Mucosa of descending colon (tissue), 3 donors: ENCODE measurements around the gene ZCCHC17. TPM values are rescaled to one million over a fixed set of nuclear protein-coding genes. Genes with fewer than 3 reads are reported as not detected.
A peak's percentile ranks its signal among the peaks of the same experiment; 100 is the strongest.

Experiments used
- ATAC-seq: fragments of 200-7000 bp; cut with Tn5 transposase; one replicate; pipeline ENCODE4 v1.9.1; 2020; ENCODE audit warnings: mild to moderate bottlenecking, moderate library complexity
- DNase-seq, 3 donors: peaks; one replicate each; pipeline ENCODE4 v3.0.0-alpha.2; 2020
- H3K36me3 ChIP-seq: fragments of 200-600 bp; one replicate; pipeline ENCODE4 v1.8.0; 2021; ENCODE audit warnings: low read depth, mild to moderate bottlenecking
- H3K4me1 ChIP-seq: fragments of 200-600 bp; one replicate; pipeline ENCODE4 v1.8.0; 2021; ENCODE audit warnings: low read depth, mild to moderate bottlenecking
- H3K4me3 ChIP-seq: fragments of 200-600 bp; one replicate; pipeline ENCODE4 v1.8.0; 2021; ENCODE audit warnings: mild to moderate bottlenecking
- H3K9me3 ChIP-seq: fragments of 200-600 bp; one replicate; pipeline ENCODE4 v1.8.0; 2021; ENCODE audit warnings: mild to moderate bottlenecking
- intact Hi-C, 2 donors: fragments of 100-400 bp; cut with DNase I in 1 of 2; cut with micrococcal nuclease in 1 of 2; formaldehyde crosslinking; loops; one replicate each; pipeline versions ENCODE4 v1.11.0 to v1.11.1; 2022; cut with DNase I, micrococcal nuclease
- total RNA-seq, 3 donors: library from RNA; stranded (reverse); fragmentation: NEBNext Ultra II Directional in 2 of 3; extraction: Animal tissue kit (Norgen Biotek cat#: 25700) in 2 of 3; gene quantifications; one replicate each; pipeline versions ENCODE4 v1.2.1 to v1.2.4, GENCODE V29; 2021 to 2023
- TF ChIP-seq, protein P1 (sequence below): fragments of 200-600 bp; IDR thresholded peaks from one replicate; pipeline ENCODE4 v1.8.0; 2022; ENCODE audit warnings: antibody characterized with exemption, mild to moderate bottlenecking
- donor health status: DM: no; HTN: no; CAD: no; lungs with moderate emphysema.
- donor health status: DM: no; HTN: no; CAD: no.
- donor health status: DM: no; HTN: yes; CAD: no.

The ZCCHC17 gene
- total RNA-seq, 3 donors from 2014 or later, result 16.0 to 20.5 (median 16.8) TPM

DNA sequence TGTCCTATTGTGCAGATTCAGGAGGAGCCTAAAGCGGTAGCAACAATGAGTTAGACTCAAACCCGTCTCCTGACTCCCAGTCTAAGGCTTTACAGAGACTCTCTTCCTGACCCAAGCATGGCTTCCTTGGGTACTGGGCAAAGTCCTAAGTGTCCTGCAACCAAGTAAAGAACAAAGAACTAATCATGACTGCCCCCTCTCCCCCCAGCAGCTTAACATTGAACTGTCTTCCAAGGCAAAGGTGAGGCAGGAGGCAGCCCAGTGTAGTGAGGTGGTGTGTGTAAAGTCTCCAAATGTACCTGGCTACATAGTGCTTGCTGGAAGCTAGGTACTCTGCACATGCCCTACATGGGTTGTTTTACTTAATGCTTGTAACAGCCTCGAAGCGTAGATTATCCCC, 73.7 kb downstream of the ZCCHC17 start:
- H3K9me3 ChIP-seq, result no peaks in the 10 kb centered on the region
- TF ChIP-seq, protein P1, sequence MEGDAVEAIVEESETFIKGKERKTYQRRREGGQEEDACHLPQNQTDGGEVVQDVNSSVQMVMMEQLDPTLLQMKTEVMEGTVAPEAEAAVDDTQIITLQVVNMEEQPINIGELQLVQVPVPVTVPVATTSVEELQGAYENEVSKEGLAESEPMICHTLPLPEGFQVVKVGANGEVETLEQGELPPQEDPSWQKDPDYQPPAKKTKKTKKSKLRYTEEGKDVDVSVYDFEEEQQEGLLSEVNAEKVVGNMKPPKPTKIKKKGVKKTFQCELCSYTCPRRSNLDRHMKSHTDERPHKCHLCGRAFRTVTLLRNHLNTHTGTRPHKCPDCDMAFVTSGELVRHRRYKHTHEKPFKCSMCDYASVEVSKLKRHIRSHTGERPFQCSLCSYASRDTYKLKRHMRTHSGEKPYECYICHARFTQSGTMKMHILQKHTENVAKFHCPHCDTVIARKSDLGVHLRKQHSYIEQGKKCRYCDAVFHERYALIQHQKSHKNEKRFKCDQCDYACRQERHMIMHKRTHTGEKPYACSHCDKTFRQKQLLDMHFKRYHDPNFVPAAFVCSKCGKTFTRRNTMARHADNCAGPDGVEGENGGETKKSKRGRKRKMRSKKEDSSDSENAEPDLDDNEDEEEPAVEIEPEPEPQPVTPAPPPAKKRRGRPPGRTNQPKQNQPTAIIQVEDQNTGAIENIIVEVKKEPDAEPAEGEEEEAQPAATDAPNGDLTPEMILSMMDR, result no peak
- ATAC-seq, result no peak
- DNase-seq, result no peak
- no peak overlapping the region for H3K4me3 ChIP-seq
- H3K4me1 ChIP-seq, result peaks cover 18% of the 10 kb centered on the region
- intact Hi-C loops, result no loop called here
- no peaks in the 10 kb centered on the region for H3K36me3 ChIP-seq

DNA sequence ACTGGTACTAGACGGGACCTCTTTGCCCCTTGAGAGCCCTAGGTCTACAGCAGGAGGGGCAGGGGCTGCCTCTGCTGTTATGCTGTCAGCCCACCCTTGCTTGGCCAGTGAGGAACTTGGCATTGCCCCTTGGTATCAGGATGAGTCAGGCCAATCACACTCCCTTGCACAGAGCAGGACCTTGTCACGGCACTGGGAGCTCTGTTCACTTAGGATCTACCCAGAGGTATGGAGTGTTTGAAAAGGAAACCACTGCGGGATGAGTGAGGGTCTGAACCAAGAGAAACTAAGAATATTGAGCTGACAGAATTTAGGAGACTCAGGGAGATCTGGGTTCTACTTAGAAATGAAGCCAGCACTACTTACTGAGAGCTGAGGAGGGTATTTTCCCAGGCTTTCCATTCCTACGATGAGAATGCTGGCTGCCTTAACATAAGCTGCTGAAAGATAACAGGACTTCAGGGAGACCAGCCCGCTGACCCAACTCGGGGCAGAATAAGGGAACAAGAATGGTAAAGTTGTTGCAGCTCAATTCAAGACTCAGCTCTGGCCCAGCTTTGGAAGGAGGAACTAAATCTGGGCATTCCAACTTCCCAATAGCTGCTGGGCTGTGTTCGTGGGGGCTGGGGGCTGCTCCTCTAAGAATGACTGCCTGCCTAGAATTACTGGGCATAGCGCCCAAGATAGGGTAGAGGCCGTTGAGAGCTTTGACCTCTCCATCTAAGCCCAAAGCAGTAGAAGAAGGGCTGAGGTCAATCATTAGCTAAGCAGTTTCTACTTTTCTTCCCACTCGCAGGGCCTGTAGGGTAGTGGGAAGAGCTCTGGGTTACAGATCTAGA, 74.5 kb downstream of the ZCCHC17 start:
- DNase-seq, result peak in 1 of 3 donors; percentile 70
- TF ChIP-seq, protein P1, result no peak
- ATAC-seq, result peak; percentile 32
- Histone ChIP-seq H3K4me1 (peaks cover 23% of the 10 kb centered on the region), H3K9me3 (no peaks in the 10 kb centered on the region), H3K36me3 (no peaks in the 10 kb centered on the region), H3K4me3 (no peak overlapping the region)
- intact Hi-C loops, result no loop called here

DNA sequence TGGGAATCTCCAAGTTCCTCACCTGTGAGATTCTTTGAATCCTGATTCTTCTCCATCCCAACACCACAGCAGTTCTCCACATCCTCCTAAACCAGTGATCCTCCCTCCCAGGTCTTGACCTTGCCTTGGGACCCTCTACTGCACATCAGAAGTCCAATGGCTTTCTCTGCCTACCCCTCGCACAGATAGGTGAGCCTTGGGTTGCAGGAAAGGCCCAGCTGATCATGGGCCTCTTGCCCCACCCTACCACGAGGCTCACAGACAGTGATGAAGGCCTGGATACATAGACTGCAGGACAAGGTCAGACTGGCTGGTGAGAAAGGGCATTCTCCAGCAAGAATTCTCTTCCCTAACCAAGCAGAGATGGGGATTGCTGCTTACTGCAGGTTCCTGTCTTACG, 75.2 kb downstream of the ZCCHC17 start:
- Histone ChIP-seq H3K36me3 (no peaks in the 10 kb centered on the region), H3K4me3 (no peak overlapping the region), H3K9me3 (no peaks in the 10 kb centered on the region), H3K4me1 (peaks cover 23% of the 10 kb centered on the region)
- ATAC-seq (no peak), DNase-seq (no peak)
- TF ChIP-seq, protein P1, result no peak
- intact Hi-C loops, result no loop called here

GRCh38 chr1:31372751-31373055, 75.9 kb downstream of the ZCCHC17 start:
- H3K36me3 ChIP-seq, result no peaks in the 10 kb centered on the region
- DNase-seq (no peak), ATAC-seq (no peak)
- H3K4me1 ChIP-seq, result peaks cover 27% of the 10 kb centered on the region
- H3K4me3 ChIP-seq, result no peak overlapping the region
- no peaks in the 10 kb centered on the region for H3K9me3 ChIP-seq
- TF ChIP-seq, protein P1, result no peak
- intact Hi-C loops, result no loop called here

DNA sequence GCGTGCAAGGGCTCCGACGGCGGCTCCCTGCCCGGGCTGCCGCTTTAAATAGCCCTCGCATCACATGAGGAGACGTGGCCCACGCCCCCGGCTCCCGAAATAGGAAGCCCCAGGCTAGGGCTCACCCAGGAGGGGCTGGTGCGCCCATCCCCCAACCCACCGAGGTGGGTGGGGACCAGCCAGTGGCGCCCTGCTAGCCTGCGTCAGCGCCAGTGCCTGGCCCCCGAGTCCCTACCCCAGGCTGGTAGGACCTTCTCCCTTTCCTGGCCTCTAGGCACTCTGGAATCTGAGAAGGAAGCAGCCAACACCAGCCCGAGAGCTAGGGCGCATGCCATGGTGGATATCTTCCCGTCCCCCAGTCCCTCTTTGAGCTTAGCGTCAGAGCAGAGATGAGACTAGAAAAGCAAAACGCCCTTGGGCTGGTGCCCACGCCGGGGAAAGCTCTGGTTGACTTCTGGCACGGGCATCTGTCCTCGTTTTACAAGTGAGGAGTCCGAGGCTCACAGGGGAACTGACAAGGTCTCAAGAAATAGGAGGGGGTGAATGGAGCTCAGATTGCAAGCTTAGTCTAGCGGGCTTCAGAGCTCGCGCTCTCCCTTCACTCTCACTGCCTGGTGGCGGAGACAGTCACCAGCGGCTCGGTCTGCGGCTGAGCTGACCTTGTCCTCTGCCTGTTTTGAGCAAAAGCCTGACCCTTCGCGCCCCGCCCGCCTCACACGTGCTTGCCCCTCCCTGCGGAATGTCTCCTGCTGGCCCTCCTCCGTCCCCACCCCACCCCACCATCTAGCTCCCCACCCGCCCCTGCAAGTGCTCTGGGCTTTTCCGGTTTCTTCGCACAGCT, 76.4 kb downstream of the ZCCHC17 start, which contains the start of gene FABP3:
Gene FABP3, minus strand, starts transcription at position 21 of the 841 bp plus-strand sequence. CDS start 62 bp downstream, outside the sequence.
- peak; percentile 88 to 91 (median 89) for DNase-seq
- intact Hi-C loops, result no loop called here
- H3K9me3 ChIP-seq, result no peaks in the 10 kb centered on the region
- TF ChIP-seq, protein P1, result no peak
- no peak within 1 kb of the TSS for H3K4me3 ChIP-seq
- peak; percentile 81 for ATAC-seq
- H3K36me3 ChIP-seq, result no peaks in the 10 kb centered on the region
- H3K4me1 ChIP-seq, result peaks cover 27% of the 10 kb centered on the region
